ENCODE measurements around the gene IFNL3.
"Not testable (repeated sequence)": the region's sequence is repeated elsewhere in the genome, so short reads cannot be mapped to it uniquely, and the experiment has no call there.

IFNL3 gene

GRCh38 chr19:39252458-39252857 lies 7.7 kb upstream of the IFNL3 start:
- DNase-seq = no peak

GRCh38 chr19:39251846-39252245 lies 7.0 kb upstream of the IFNL3 start:
- no peak for DNase-seq

DNA sequence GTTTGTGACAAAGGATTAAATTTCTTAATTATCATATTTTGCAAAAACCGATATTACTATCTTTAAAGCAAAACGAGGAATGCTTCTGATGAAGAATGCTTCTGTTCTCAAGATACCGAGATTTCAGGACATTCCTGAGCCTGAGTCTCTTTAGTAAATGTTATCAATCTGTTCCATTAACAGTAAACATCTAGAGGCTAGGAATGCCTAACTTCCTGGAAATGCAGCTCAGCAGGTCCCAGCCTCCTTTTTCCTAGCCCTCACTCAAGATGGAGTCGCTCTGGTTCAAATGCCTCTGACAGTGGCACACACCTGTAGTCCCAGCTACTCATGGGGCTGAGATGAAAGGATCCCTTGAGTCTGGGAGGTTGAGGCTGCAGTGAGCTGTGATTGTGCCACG lies 6.3 kb upstream of the IFNL3 start:
- no peak for DNase-seq

DNA sequence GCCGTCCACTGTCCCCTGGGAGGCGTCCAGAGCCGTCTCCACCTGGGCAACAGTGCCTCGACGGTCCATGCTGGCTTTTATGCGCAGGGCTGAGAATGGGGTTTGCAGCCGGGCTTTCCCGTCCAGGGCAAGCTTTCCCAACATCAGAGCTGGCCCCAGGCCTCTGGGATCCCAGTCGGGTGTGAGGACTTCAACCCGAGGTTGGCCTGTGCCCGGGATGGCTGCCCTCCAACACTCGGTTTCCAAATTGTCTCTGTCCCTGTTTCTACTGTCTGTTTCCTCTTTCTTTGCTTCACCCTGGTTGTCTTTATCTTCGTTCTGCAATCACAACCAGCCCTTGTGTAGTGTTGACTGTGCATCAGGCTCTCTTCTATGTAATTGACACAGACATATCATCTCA lies 4.0 kb upstream of the IFNL3 start, which contains the start of gene IFNL4:
Gene IFNL4 (minus strand): TSS at position 51 of the 400 bp plus-strand sequence.
- DNase-seq = no peak

GRCh38 chr19:39247701-39248664 lies 3.2 kb upstream of the IFNL3 start:
- no peak for DNase-seq

DNA sequence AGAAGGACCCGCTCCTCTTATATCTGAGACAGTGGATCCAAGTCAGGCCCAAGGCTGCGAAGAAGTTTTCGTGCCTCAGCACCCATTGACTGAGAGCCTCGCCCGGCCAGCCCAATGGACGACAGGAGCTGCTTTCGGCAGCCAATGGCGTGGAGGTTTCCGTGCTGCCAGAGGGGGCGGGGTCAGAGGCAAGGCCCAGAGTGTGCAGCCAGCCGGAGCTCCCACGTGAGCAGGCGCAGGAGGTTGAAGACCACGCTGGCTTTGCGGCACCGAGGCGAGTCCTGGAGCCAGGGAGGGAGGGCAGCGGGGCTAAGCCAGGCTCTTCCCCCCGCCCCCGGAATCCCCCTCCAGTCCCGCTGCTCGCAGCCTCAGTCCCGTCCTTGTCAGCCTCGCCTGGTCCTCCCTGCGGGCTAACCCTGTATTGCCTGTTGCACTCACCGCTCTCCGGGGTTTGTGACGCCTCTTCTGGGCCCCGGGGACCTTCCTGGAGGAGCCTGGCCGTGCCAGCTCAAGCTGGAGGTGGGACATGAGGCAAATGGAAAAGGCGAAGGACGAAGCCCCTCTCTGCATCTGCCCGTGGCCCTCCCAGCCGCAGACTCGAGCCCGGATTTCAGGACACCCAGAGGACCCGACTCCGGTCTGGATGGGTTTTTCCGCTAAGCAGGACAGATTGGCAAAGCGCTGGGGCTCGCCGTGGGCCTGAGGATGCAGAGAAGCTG lies 2.3 kb upstream of the IFNL3 start:
- DNase-seq = no peak

GRCh38 chr19:39245166-39245565 lies 360 bp upstream of the IFNL3 start:
- DNase-seq = not testable (repeated sequence)

- not testable (repeated sequence) for DNase-seq
Measured at GRCh38 chr19:39243741-39244140, 1.1 kb downstream of the IFNL3 start.

DNA sequence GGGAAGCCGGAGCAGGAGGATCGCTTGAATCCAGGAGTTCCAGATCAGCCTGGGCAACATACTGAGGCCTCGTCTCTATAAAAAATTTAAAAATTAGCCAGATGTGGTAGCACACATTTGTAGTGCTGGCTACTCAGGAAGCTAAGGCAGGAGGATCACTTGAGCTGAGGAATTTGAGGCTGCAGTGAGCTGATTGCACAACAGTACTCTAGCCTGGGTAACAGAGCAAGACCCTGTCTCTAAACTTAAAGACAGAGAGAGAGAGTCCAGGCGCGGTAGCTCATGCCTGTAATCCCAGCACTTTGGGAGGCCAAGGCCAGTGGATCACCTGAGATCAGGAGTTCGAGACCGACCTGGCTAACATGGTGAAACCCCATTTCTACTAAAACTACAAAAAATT lies 4.4 kb downstream of the IFNL3 start:
- no peak for DNase-seq

GRCh38 chr19:39238944-39239343 lies 5.9 kb downstream of the IFNL3 start:
- DNase-seq = no peak

- no peak for DNase-seq
Measured at GRCh38 chr19:39238209-39238608, 6.6 kb downstream of the IFNL3 start.

DNA sequence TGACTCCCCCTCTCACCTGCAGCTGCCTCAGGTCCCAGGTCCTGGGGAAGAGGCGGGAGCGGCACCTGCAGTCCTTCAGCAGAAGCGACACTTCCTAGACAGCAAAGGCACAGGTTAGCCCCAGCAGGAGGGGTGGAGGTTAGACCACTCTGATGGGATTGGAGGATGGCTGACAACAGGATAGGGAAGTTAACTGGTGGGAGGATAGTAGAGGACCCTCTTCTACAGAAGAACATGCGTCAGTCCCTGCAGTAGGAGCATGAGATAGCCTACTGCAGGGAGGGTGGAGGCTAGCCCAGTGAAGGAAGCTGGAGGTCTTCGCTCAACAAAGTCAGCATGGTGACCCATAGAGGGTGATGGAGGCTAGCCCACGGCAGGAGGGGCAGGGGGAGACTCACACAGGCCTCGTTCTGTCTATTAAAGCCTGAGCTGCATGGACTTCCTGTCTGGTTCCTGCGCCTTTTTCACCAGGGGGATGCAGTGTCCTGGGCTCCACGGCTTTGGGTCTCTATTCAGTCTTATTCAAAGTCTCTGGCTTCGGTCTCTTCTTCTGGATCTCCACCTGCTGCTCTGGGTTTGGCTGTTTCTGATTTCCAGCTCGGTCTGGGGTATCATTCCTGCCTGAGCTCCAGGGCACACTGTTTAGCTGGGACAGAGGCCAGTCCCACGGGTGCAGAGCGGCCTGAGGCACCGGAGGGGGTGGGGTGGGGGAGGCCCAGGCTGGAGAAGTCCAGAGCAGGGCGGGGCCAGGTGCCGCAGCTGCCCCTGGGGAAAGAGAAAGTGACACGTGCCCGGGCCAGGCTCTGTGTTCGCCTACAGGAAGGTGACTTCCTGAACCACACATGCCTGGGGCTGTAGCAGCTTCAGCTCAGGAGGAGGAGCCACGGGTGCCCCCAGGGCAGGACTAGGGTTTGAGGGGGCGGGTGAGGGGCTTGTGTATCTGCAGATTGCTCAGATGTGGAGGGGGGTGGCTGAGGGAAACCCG lies 7.3 kb downstream of the IFNL3 start:
- no peak for DNase-seq

GRCh38 chr19:39236527-39236926 lies 8.3 kb downstream of the IFNL3 start:
- no peak for DNase-seq

DNA sequence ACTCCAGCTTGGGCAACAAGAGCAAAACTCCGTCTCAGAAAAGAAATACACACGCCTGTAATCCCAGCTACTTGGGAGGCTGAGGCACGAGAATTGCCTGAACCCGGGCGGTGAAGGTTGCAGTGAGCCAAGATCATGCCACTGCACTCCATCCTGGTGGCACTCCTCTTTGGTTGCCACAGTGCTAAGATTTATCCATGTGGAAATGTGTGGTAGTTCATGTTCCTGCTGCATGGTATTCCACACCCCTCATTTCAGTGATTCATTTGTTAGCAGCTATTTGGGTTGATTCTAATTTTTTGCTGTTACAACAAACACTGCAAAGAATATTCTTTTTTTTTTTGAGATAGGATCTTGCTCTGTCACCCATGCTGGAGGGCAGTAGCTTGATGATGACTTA lies 12.1 kb downstream of the IFNL3 start:
- DNase-seq = no peak

- DNase-seq = no peak
Measured at GRCh38 chr19:39230096-39230764, 14.6 kb downstream of the IFNL3 start.

DNA sequence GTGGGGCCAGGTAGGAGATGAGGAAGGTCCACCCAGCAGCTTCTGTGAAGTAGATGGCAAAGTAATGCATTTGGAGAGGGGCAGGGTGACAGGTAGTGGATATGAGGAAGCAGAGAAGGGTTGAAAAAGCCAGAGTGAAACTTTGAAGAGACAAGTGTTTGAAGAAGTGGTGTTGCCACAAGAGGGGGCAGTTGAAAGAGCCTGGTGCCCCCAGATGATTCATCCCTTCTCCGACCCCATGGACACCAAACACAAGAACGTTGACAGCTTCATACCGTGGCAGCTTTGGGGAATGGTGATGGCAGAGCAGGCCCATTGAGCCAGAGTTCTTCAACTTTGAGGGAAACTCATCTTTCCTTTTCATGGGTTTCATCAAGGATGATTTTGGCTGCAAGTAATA lies 19.9 kb downstream of the IFNL3 start:
- DNase-seq = no peak

- DNase-seq = no peak
Measured at GRCh38 chr19:39223703-39224279, 21.0 kb downstream of the IFNL3 start.

DNA sequence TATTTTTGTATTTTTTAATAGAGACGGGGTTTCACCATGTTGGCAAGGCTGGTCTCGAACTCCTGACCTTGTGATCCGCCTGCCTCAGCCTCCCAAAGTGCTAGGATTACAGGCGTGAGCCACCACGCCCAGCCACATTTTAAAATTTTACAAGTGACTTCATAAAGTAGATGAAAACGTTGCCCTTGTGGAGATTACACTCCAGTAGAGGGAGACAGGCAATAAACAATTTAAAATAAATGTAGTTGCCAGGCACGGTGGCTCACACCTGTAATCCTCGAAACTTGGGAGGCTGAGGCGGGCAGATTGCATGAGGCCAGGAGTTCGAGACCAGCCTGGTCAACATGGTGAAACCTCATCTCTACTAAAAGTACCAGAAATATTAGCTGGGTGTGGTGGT lies 25.7 kb downstream of the IFNL3 start:
- DNase-seq = not testable (repeated sequence)

- DNase-seq = no peak
Measured at GRCh38 chr19:39218230-39219007, 26.4 kb downstream of the IFNL3 start.

GRCh38 chr19:39217094-39217493 lies 27.7 kb downstream of the IFNL3 start:
- no peak for DNase-seq

DNA sequence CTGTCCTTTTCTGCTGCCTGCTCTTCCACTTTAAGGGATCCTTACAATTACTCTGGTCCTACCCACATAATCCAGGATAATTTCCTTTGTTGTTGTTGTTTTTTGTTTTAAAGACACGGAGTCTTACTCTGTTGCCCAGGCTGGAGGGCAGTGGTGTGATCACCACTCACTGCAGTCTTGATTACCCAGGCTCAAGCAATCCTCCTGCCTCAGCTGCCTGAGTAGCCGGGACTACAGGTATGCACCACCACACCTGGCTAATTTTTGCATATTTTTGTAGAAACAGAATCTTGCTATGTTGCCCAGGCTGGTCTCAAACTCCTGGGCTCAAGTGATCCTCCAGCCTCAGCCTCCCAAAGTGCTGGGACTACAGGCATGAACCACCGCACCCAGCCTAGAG lies 29.5 kb downstream of the IFNL3 start:
- DNase-seq = not testable (repeated sequence)

Data from left hindlimb (tissue), 1 donor.